ENCODE measurements around the gene MYEOV. TPM values are rescaled to one million over a fixed set of nuclear protein-coding genes. Genes with fewer than 3 reads are reported as not detected.
A peak's percentile ranks its signal among the peaks of the same experiment; 100 is the strongest.

The MYEOV gene
- total RNA-seq (under 1 TPM in 1 of 2 donors, not detected in 1; 0.52 TPM), polyA plus RNA-seq (not detected)
- long read RNA-seq, donor 1, result 0 reads
- long read RNA-seq, donor 2, result 0 reads

GRCh38 chr11:69293819-69294505 is at the start of gene MYEOV:
Gene MYEOV (plus strand): TSS chr11:69294155. CDS start chr11:69295355, 1,200 bp downstream.
- WGBS, 2 donors, result 89 to 91% methylated on average over 14 to 16 of the region's 16 CpGs
- ATAC-seq (ENCODE audit: low FRiP score) (no peak), DNase-seq (peak; percentile 49 to 80)
- intact Hi-C loops (cut with DNase I), result loop anchor here (2.0 kb wide), 2 partner anchors 167 to 349 kb away; no protein-coding TSS in a partner anchor
- no peaks in the 10 kb centered on the region for H3K9me3 ChIP-seq (ENCODE audit: control insufficient read depth, low read length)
- H3K27me3 ChIP-seq (ENCODE audit: control insufficient read depth in 1 of 2, insufficient read depth in 2 of 2, low read length in 1 of 2), result no peaks in the 10 kb centered on the region
- no peaks in the 10 kb centered on the region for H3K36me3 ChIP-seq (ENCODE audit: control insufficient read depth in 1 of 2, insufficient read depth in 2 of 2, low read length in 1 of 2)
- H3K4me1 ChIP-seq (ENCODE audit: control insufficient read depth in 1 of 2, insufficient read depth in 2 of 2, low read length in 2 of 2), result no peaks in the 10 kb centered on the region
- no peak within 1 kb of the TSS for H3K27ac ChIP-seq (ENCODE audit: low read depth in 1 of 2, low read length in 2 of 2)
- H3K4me3 ChIP-seq (ENCODE audit: low read length in 2 of 2), result no peak within 1 kb of the TSS

GRCh38 chr11:69244266-69244665 is 49.7 kb upstream of the MYEOV start:
- no peak overlapping the region for H3K4me3 ChIP-seq (ENCODE audit: low read length in 2 of 2)
- no peaks in the 10 kb centered on the region for H3K36me3 ChIP-seq (ENCODE audit: control insufficient read depth in 1 of 2, insufficient read depth in 2 of 2, low read length in 1 of 2)
- no peak overlapping the region for H3K27ac ChIP-seq (ENCODE audit: low read depth in 1 of 2, low read length in 2 of 2)
- ATAC-seq (ENCODE audit: low FRiP score), result no peak
- WGBS, 2 donors, result 92 to 95% methylated on average over 3 of the region's 3 CpGs
- intact Hi-C loops (cut with DNase I), result loop anchor here in 1 of 2 donors (10.0 kb wide), 1 partner anchor 109 kb away; no protein-coding TSS in a partner anchor
- no peaks in the 10 kb centered on the region for H3K4me1 ChIP-seq (ENCODE audit: control insufficient read depth in 1 of 2, insufficient read depth in 2 of 2, low read length in 2 of 2)
- no peaks in the 10 kb centered on the region for H3K9me3 ChIP-seq (ENCODE audit: control insufficient read depth, low read length)
- no peaks in the 10 kb centered on the region for H3K27me3 ChIP-seq (ENCODE audit: control insufficient read depth in 1 of 2, insufficient read depth in 2 of 2, low read length in 1 of 2)
- peak in 1 of 2 donors; percentile 57 for DNase-seq

- no peak for ATAC-seq (ENCODE audit: low FRiP score)
- Histone ChIP-seq H3K4me1 (ENCODE audit: control insufficient read depth in 1 of 2, insufficient read depth in 2 of 2, low read length in 2 of 2) (no peaks in the 10 kb centered on the region), H3K27me3 (ENCODE audit: control insufficient read depth in 1 of 2, insufficient read depth in 2 of 2, low read length in 1 of 2) (no peaks in the 10 kb centered on the region), H3K9me3 (ENCODE audit: control insufficient read depth, low read length) (no peaks in the 10 kb centered on the region), H3K36me3 (ENCODE audit: control insufficient read depth in 1 of 2, insufficient read depth in 2 of 2, low read length in 1 of 2) (no peaks in the 10 kb centered on the region), H3K4me3 (ENCODE audit: low read length in 2 of 2) (no peak overlapping the region), H3K27ac (ENCODE audit: low read depth in 1 of 2, low read length in 2 of 2) (no peak overlapping the region)
- DNase-seq, result peak in 1 of 2 donors; percentile 4
- intact Hi-C loops (cut with DNase I), result loop anchor here in 1 of 2 donors (10.0 kb wide), 1 partner anchor 110 kb away; no protein-coding TSS in a partner anchor
- 84 to 86% methylated on average over 2 of the region's 2 CpGs for WGBS, 2 donors
These were observed 48.9 kb upstream of the MYEOV start for GRCh38 chr11:69245041-69245440.

GRCh38 chr11:69245491-69246345 is 48.2 kb upstream of the MYEOV start:
- Histone ChIP-seq H3K9me3 (ENCODE audit: control insufficient read depth, low read length) (no peaks in the 10 kb centered on the region), H3K4me1 (ENCODE audit: control insufficient read depth in 1 of 2, insufficient read depth in 2 of 2, low read length in 2 of 2) (no peaks in the 10 kb centered on the region), H3K36me3 (ENCODE audit: control insufficient read depth in 1 of 2, insufficient read depth in 2 of 2, low read length in 1 of 2) (no peaks in the 10 kb centered on the region), H3K4me3 (ENCODE audit: low read length in 2 of 2) (no peak overlapping the region), H3K27ac (ENCODE audit: low read depth in 1 of 2, low read length in 2 of 2) (no peak overlapping the region), H3K27me3 (ENCODE audit: control insufficient read depth in 1 of 2, insufficient read depth in 2 of 2, low read length in 1 of 2) (no peaks in the 10 kb centered on the region)
- intact Hi-C loops (cut with DNase I), result loop anchor here in 1 of 2 donors (10.0 kb wide), 1 partner anchor 111 kb away; no protein-coding TSS in a partner anchor
- ATAC-seq (ENCODE audit: low FRiP score) (no peak), DNase-seq (peak in 1 of 2 donors; percentile 39)
- 88 to 89% methylated on average over 16 of the region's 16 CpGs for WGBS, 2 donors

- no peak overlapping the region for H3K27ac ChIP-seq (ENCODE audit: low read depth in 1 of 2, low read length in 2 of 2)
- ATAC-seq (ENCODE audit: low FRiP score) (no peak), DNase-seq (peak in 1 of 2 donors; percentile 67)
- no peaks in the 10 kb centered on the region for H3K27me3 ChIP-seq (ENCODE audit: control insufficient read depth in 1 of 2, insufficient read depth in 2 of 2, low read length in 1 of 2)
- WGBS, 2 donors, result 62 to 70% methylated on average over 35 of the region's 35 CpGs
- no peaks in the 10 kb centered on the region for H3K36me3 ChIP-seq (ENCODE audit: control insufficient read depth in 1 of 2, insufficient read depth in 2 of 2, low read length in 1 of 2)
- intact Hi-C loops (cut with DNase I), result loop anchor here in 1 of 2 donors (10.0 kb wide), 1 partner anchor 115 kb away; no protein-coding TSS in a partner anchor
- H3K4me1 ChIP-seq (ENCODE audit: control insufficient read depth in 1 of 2, insufficient read depth in 2 of 2, low read length in 2 of 2), result no peaks in the 10 kb centered on the region
- H3K4me3 ChIP-seq (ENCODE audit: low read length in 2 of 2), result no peak overlapping the region
- H3K9me3 ChIP-seq (ENCODE audit: control insufficient read depth, low read length), result peaks cover 2% of the 10 kb centered on the region
These were observed 44.4 kb upstream of the MYEOV start for GRCh38 chr11:69249311-69250185.

GRCh38 chr11:69250186-69251056 is 43.5 kb upstream of the MYEOV start:
- peak in 1 of 2 donors; percentile 58 for DNase-seq
- Histone ChIP-seq H3K36me3 (ENCODE audit: control insufficient read depth in 1 of 2, insufficient read depth in 2 of 2, low read length in 1 of 2) (no peaks in the 10 kb centered on the region), H3K4me1 (ENCODE audit: control insufficient read depth in 1 of 2, insufficient read depth in 2 of 2, low read length in 2 of 2) (no peaks in the 10 kb centered on the region), H3K4me3 (ENCODE audit: low read length in 2 of 2) (no peak overlapping the region), H3K27me3 (ENCODE audit: control insufficient read depth in 1 of 2, insufficient read depth in 2 of 2, low read length in 1 of 2) (no peaks in the 10 kb centered on the region), H3K27ac (ENCODE audit: low read depth in 1 of 2, low read length in 2 of 2) (no peak overlapping the region), H3K9me3 (ENCODE audit: control insufficient read depth, low read length) (peaks cover 3% of the 10 kb centered on the region)
- WGBS, 2 donors, result 88 to 92% methylated on average over 16 of the region's 16 CpGs
- intact Hi-C loops (cut with DNase I), result no loop called here
- no peak for ATAC-seq (ENCODE audit: low FRiP score)

- H3K27ac ChIP-seq (ENCODE audit: low read depth in 1 of 2, low read length in 2 of 2), result no peak overlapping the region
- peak in 1 of 2 donors; percentile 60 for DNase-seq
- intact Hi-C loops (cut with DNase I), result no loop called here
- H3K4me1 ChIP-seq (ENCODE audit: control insufficient read depth in 1 of 2, insufficient read depth in 2 of 2, low read length in 2 of 2), result no peaks in the 10 kb centered on the region
- H3K4me3 ChIP-seq (ENCODE audit: low read length in 2 of 2), result no peak overlapping the region
- no peaks in the 10 kb centered on the region for H3K27me3 ChIP-seq (ENCODE audit: control insufficient read depth in 1 of 2, insufficient read depth in 2 of 2, low read length in 1 of 2)
- no peaks in the 10 kb centered on the region for H3K36me3 ChIP-seq (ENCODE audit: control insufficient read depth in 1 of 2, insufficient read depth in 2 of 2, low read length in 1 of 2)
- 91 to 95% methylated on average over 10 of the region's 10 CpGs for WGBS, 2 donors
- peaks cover 3% of the 10 kb centered on the region for H3K9me3 ChIP-seq (ENCODE audit: control insufficient read depth, low read length)
- ATAC-seq (ENCODE audit: low FRiP score), result no peak
These were observed 42.9 kb upstream of the MYEOV start for GRCh38 chr11:69251057-69251393.
